ENCODE results near the gene TEX36. TPM values are rescaled to one million over a fixed set of nuclear protein-coding genes. Genes with fewer than 3 reads are reported as not detected.

TEX36 gene
- polyA plus RNA-seq, 1 experiment = not detected

GRCh38 chr10:125637496-125637895 is 45.5 kb downstream of the TEX36 start:
- CTCF ChIA-PET = no interaction called here
- Histone ChIP-seq H3K27ac (ENCODE audit: low read depth, low read length) (no peak overlapping the region), H3K9me3 (ENCODE audit: control insufficient read depth, insufficient read depth, low read length) (no peaks in the 10 kb centered on the region), H3K4me3 (ENCODE audit: low read depth, low read length) (no peak overlapping the region), H3K27me3 (ENCODE audit: control insufficient read depth, insufficient read depth, low read length) (peaks cover 2% of the 10 kb centered on the region)
- DNase-seq (ENCODE audit: low read depth, low spot score) = no peak
- POLR2A ChIA-PET = no interaction called here
- no peak for TF ChIP-seq CTCF (IDR thresholded peaks at IDR 0.05; ENCODE audit: low read depth, low read length)

- ChIA-PET POLR2A (no interaction called here), CTCF (no interaction called here)
- Histone ChIP-seq H3K4me3 (ENCODE audit: low read depth, low read length) (no peak overlapping the region), H3K27ac (ENCODE audit: low read depth, low read length) (no peak overlapping the region), H3K9me3 (ENCODE audit: control insufficient read depth, insufficient read depth, low read length) (no peaks in the 10 kb centered on the region), H3K27me3 (ENCODE audit: control insufficient read depth, insufficient read depth, low read length) (peaks cover 2% of the 10 kb centered on the region)
- no peak for TF ChIP-seq CTCF (IDR thresholded peaks at IDR 0.05; ENCODE audit: low read depth, low read length)
- DNase-seq (ENCODE audit: low read depth, low spot score) = no peak
Measured at GRCh38 chr10:125634606-125635005, 48.4 kb downstream of the TEX36 start.

DNA sequence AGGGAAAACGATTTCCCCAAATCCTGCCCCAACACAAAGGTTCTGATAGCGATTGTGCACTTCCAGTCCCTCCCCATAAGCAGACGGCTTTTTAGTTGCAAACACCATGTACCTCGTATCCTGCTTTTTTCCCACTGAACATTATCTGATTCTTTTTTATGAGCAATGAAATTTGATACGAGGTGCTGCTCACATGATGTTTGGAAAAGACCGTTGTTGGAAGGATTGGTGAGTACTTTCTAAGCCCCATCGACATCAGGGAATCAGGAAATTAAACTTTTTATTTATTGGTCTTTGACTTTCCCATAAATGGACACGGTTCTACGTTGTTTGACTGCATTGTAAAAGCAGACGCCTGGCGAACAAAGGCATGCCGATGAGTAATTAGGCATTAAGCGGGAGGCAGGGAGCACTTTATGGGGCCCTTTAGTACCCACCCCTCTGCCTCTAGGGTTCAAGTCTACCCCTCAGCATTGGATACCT is 49.4 kb downstream of the TEX36 start:
- Histone ChIP-seq H3K4me3 (ENCODE audit: low read depth, low read length) (no peak overlapping the region), H3K27ac (ENCODE audit: low read depth, low read length) (no peak overlapping the region), H3K9me3 (ENCODE audit: control insufficient read depth, insufficient read depth, low read length) (no peaks in the 10 kb centered on the region), H3K27me3 (ENCODE audit: control insufficient read depth, insufficient read depth, low read length) (peaks cover 2% of the 10 kb centered on the region)
- ChIA-PET POLR2A (interaction anchor here (0.7 kb wide), 1 partner anchor 486 kb away, joined by 3 read pairs; no protein-coding TSS in a partner anchor), CTCF (no interaction called here)
- DNase-seq (ENCODE audit: low read depth, low spot score) = no peak
- no peak for TF ChIP-seq CTCF (IDR thresholded peaks at IDR 0.05; ENCODE audit: low read depth, low read length)

DNA sequence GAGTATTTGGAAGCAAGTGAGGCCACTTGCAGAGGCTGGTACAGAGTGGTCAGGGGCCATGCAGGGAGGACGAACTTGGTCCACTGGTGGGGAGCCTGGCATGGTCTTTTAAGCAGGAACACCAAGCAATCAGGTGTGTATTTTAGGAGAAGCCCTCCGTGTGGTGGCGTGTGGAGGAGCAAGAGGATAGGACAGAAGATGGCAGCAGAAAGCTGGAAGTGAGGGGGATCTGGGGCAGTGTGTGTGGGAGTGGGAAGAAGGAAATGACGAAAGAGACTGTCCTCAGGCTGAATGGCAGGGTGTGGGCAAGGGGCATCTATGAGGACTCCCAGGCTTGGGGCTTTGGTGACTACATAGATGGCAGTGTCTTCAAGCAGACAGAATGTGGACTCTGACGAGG is 51.2 kb downstream of the TEX36 start:
- CTCF ChIA-PET = interaction anchor here (0.6 kb wide), 1 partner anchor 12 kb away, joined by 3 read pairs; no protein-coding TSS in a partner anchor
- Histone ChIP-seq H3K9me3 (ENCODE audit: control insufficient read depth, insufficient read depth, low read length) (no peaks in the 10 kb centered on the region), H3K27me3 (ENCODE audit: control insufficient read depth, insufficient read depth, low read length) (peaks cover under 1% of the 10 kb centered on the region), H3K27ac (ENCODE audit: low read depth, low read length) (no peak overlapping the region), H3K4me3 (ENCODE audit: low read depth, low read length) (no peak overlapping the region)
- no peak for TF ChIP-seq CTCF (IDR thresholded peaks at IDR 0.05; ENCODE audit: low read depth, low read length)
- DNase-seq (ENCODE audit: low read depth, low spot score) = no peak
- POLR2A ChIA-PET = no interaction called here

GRCh38 chr10:125629758-125630376 is 53.1 kb downstream of the TEX36 start:
- ChIA-PET CTCF (interaction anchor here (0.9 kb wide), 1 partner anchor 637 kb away, joined by 3 read pairs; no protein-coding TSS in a partner anchor), POLR2A (no interaction called here)
- peak; percentile 55 for TF ChIP-seq CTCF (IDR thresholded peaks at IDR 0.05; ENCODE audit: low read depth, low read length)
- no peaks in the 10 kb centered on the region for H3K9me3 ChIP-seq (ENCODE audit: control insufficient read depth, insufficient read depth, low read length)
- peaks cover 4% of the 10 kb centered on the region for H3K27me3 ChIP-seq (ENCODE audit: control insufficient read depth, insufficient read depth, low read length)
- no peak overlapping the region for H3K4me3 ChIP-seq (ENCODE audit: low read depth, low read length)
- H3K27ac ChIP-seq (ENCODE audit: low read depth, low read length) = no peak overlapping the region
- peak; percentile 10 for DNase-seq (ENCODE audit: low read depth, low spot score)

Measured in AG04450 (cell line).